Endothelial cell (in vitro differentiated cells): Measurements from ENCODE around the gene UFC1. TPM values are rescaled to one million over a fixed set of nuclear protein-coding genes. Genes with fewer than 3 reads are reported as not detected.

Experiments
- DNase-seq: peaks from one replicate; pipeline ENCODE4 v3.0.0; 2021; ENCODE audit warnings: low spot score
- H3K27ac Mint-ChIP-seq: one replicate; pipeline ENCODE4 v1.8.0; 2021; ENCODE audit warnings: mixed read lengths, inconsistent platforms; ENCODE audit not compliant: unreplicated experiment
- H3K27me3 Mint-ChIP-seq: one replicate; pipeline ENCODE4 v1.8.0; 2021; ENCODE audit warnings: mild to moderate bottlenecking, moderate library complexity, mixed read lengths, inconsistent platforms; ENCODE audit not compliant: unreplicated experiment
- H3K36me3 Mint-ChIP-seq: one replicate; pipeline ENCODE4 v1.8.0; 2021; ENCODE audit warnings: mild to moderate bottlenecking, low read depth, mixed read lengths, inconsistent platforms; ENCODE audit not compliant: unreplicated experiment
- H3K4me1 Mint-ChIP-seq: one replicate; pipeline ENCODE4 v1.8.0; 2021; ENCODE audit warnings: mild to moderate bottlenecking, mixed read lengths, inconsistent platforms; ENCODE audit not compliant: unreplicated experiment
- H3K4me3 Mint-ChIP-seq: one replicate; pipeline ENCODE4 v1.8.0; 2021; ENCODE audit warnings: mild to moderate bottlenecking, mixed read lengths, inconsistent platforms; ENCODE audit not compliant: unreplicated experiment
- H3K9me3 Mint-ChIP-seq: one replicate; pipeline ENCODE4 v1.8.0; 2021; ENCODE audit warnings: mixed read lengths, inconsistent platforms; ENCODE audit not compliant: unreplicated experiment
- total RNA-seq: library from RNA; stranded (reverse); fragmentation: NEBNext Ultra II Directional; extraction: Animal tissue kit (Norgen Biotek cat#: 25700); gene quantifications from one replicate; pipeline ENCODE4 v1.2.1, GENCODE V29; 2021; ENCODE audit not compliant: unreplicated experiment
- TF ChIP-seq, protein P1 (sequence below): fragments of 200-600 bp; sonication (generic); IDR thresholded peaks from one replicate; pipeline ENCODE4 v1.5.0; 2021; ENCODE audit warnings: antibody characterized with exemption; ENCODE audit not compliant: unreplicated experiment

The UFC1 gene
- total RNA-seq, 1 donor from 2014 or later: 124 TPM

DNA sequence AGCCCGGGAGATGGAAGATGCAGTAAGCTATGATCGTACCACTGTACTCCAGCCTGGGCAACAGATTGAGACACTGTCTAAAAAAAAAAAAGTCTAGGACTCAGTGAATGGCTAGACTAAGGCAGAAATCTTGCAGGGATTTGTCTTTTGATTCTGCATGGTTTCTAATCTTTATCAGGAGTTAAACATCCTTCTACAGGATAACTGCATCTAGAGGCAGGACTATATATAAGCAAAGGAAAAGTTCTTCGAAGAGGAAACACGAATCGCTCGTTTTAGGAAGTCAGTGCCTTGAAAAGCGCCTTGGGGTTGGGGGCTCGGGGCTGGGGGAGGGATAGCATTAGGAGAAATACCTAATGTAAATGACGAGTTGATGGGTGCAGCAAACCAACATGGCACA lies 602 bp upstream of the UFC1 start:
- Mint-ChIP-seq H3K27ac (peak overlapping the region; percentile 100), H3K4me1 (peaks cover 22% of the 10 kb centered on the region), H3K9me3 (no peaks in the 10 kb centered on the region), H3K27me3 (peaks cover 11% of the 10 kb centered on the region), H3K36me3 (peaks cover 20% of the 10 kb centered on the region), H3K4me3 (peak overlapping the region; percentile 99)
- DNase-seq: no peak
- TF ChIP-seq, protein P1, sequence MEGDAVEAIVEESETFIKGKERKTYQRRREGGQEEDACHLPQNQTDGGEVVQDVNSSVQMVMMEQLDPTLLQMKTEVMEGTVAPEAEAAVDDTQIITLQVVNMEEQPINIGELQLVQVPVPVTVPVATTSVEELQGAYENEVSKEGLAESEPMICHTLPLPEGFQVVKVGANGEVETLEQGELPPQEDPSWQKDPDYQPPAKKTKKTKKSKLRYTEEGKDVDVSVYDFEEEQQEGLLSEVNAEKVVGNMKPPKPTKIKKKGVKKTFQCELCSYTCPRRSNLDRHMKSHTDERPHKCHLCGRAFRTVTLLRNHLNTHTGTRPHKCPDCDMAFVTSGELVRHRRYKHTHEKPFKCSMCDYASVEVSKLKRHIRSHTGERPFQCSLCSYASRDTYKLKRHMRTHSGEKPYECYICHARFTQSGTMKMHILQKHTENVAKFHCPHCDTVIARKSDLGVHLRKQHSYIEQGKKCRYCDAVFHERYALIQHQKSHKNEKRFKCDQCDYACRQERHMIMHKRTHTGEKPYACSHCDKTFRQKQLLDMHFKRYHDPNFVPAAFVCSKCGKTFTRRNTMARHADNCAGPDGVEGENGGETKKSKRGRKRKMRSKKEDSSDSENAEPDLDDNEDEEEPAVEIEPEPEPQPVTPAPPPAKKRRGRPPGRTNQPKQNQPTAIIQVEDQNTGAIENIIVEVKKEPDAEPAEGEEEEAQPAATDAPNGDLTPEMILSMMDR: no peak

DNA sequence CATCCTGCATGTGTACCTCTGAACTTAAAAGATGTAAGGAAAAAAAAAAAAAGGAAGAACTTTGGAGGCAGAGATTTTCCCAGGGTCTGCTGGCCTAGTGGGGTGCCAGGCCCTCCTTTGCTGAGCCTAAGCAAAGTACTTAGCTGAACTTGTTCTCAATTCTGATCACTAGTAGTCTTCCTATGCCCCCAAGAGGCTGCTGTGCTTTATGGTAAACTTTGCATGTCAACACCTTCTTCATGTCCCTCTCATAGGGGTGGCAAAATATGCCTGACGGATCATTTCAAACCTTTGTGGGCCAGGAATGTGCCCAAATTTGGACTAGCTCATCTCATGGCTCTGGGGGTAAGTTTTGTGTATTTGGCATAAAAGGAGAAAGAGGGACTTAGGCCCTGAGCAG lies 4.1 kb downstream of the UFC1 start:
- H3K27me3 Mint-ChIP-seq: peaks cover 26% of the 10 kb centered on the region
- H3K36me3 Mint-ChIP-seq: peaks cover 33% of the 10 kb centered on the region
- TF ChIP-seq, protein P1: no peak
- no peak for DNase-seq
- peak overlapping the region; percentile 76 for H3K27ac Mint-ChIP-seq
- H3K9me3 Mint-ChIP-seq: no peaks in the 10 kb centered on the region
- peak overlapping the region; percentile 92 for H3K4me3 Mint-ChIP-seq
- H3K4me1 Mint-ChIP-seq: peaks cover 46% of the 10 kb centered on the region

DNA sequence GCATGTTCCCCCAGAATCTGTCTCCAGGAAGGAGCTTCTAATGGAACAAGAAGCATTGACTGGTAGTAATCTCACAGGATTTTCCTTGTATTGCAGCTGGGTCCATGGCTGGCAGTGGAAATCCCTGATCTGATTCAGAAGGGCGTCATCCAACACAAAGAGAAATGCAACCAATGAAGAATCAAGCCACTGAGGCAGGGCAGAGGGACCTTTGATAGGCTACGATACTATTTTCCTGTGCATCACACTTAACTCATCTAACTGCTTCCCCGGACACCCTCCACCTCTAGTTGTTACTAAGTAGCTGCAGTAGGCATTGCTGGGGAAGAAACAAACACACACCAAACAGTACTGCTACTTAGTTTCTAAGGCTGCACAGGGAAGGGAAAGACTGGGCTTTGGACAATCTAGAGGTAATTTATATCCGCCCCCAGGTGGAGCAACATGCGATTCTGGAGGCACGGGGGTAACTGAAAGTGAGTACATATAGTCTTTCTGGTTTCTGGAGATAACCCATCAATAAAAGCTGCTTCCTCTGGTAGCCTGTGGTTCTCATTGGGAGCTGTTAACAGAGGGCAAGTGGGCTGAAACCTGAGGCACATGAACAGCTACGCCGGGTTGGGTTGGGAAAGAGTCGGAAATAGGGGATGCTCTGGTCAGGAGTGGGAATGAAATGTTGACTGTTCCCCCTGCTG lies 4.7 kb downstream of the UFC1 start:
- no peaks in the 10 kb centered on the region for H3K9me3 Mint-ChIP-seq
- H3K27ac Mint-ChIP-seq: peak overlapping the region; percentile 92
- H3K36me3 Mint-ChIP-seq: peaks cover 39% of the 10 kb centered on the region
- TF ChIP-seq, protein P1: no peak
- DNase-seq: no peak
- peaks cover 49% of the 10 kb centered on the region for H3K4me1 Mint-ChIP-seq
- H3K27me3 Mint-ChIP-seq: peaks cover 26% of the 10 kb centered on the region
- peak overlapping the region; percentile 92 for H3K4me3 Mint-ChIP-seq

DNA sequence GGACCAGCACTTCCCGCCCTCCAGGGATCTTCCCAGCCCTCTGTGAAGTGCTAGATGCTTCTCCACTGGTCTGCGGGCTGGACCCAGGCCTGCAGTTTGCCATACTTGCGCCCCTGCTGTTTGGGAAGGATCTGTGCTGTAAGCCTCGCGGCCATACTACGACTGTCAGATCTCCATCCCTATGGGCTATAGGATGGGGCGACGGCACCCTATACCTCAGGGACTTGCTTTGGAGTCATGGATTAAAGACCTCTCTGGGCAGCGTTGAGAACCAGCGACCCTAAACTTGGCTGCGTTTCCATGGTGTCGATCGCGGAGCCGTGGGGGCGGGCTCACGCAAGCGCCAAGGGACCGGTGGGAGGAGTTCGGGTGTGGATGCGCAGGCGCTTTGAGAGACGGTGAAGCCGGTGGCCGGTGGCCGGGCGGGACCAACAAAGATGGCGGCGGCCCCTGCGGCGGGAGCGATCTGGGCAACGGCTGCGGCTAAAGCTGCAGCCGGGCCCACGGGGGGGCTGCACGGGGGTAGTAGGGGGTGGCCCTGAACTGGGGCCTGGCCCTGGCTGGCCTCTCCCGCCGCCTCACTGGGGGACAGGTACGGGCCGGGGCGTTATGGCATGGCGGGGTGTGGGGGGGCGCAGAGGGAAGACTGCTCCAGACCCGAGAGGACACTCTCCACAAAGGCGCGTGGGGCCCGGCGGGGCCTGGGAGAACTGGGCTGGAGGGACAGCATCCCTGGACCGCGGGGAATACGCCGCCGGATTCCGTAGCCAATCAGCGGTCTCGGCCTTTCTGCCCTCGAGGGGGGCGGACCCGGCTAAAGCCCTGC lies 5.5 kb downstream of the UFC1 start, which contains the start of gene USP21:
Gene USP21, plus strand, starts transcription at position 414 of the 826 bp plus-strand sequence. CDS start 1,141 bp downstream, outside the sequence.
- TF ChIP-seq, protein P1: no peak
- H3K27ac Mint-ChIP-seq: peak within 1 kb of the TSS; percentile 92
- H3K36me3 Mint-ChIP-seq: peaks cover 46% of the 10 kb centered on the region
- peaks cover 18% of the 10 kb centered on the region for H3K27me3 Mint-ChIP-seq
- peak within 1 kb of the TSS; percentile 92 for H3K4me3 Mint-ChIP-seq
- DNase-seq: peak; percentile 90
- peaks cover 50% of the 10 kb centered on the region for H3K4me1 Mint-ChIP-seq
- H3K9me3 Mint-ChIP-seq: no peaks in the 10 kb centered on the region

DNA sequence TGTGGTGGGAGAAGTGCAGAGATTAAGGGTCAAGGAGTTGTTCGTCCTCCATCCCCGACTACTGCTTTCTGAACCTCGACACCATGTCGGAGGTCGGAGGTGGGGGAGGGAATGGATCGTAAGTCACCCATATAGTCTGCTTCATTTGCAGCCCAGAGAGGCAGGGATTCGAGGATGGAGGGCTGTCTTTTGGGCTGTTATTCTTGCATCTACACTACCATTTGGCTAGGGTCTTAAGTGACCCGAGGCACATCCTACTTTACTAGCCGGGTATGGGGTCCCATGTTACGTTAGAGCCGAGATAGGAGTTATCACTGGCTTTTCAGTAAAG lies 6.1 kb downstream of the UFC1 start:
- Mint-ChIP-seq H3K4me3 (peak overlapping the region; percentile 92), H3K36me3 (peaks cover 47% of the 10 kb centered on the region), H3K27me3 (peaks cover 18% of the 10 kb centered on the region), H3K4me1 (peaks cover 48% of the 10 kb centered on the region), H3K27ac (peak overlapping the region; percentile 14), H3K9me3 (no peaks in the 10 kb centered on the region)
- TF ChIP-seq, protein P1: no peak
- no peak for DNase-seq
